H1 (cell line): Measurements from ENCODE around the gene SEC61A1. TPM values are rescaled to one million over a fixed set of nuclear protein-coding genes. Genes with fewer than 3 reads are reported as not detected.

Experiments used
- CTCF ChIA-PET: fragments of 300-600 bp; sonication (Branson Sonifier 250); formaldehyde crosslinking; loops from one replicate; lab custom pipeline; 2021; ENCODE audit not compliant: partially characterized antibody; lab: Charles Lee
- POLR2A ChIA-PET: fragments of 300-600 bp; sonication (Branson Sonifier 250); formaldehyde crosslinking; loops from one replicate; lab custom pipeline; 2021; ENCODE audit warnings: inconsistent platforms; ENCODE audit not compliant: partially characterized antibody; lab: Charles Lee
- DNase-seq, 2 experiments: peaks; one replicate each; pipeline versions ENCODE4 v3.0.0 to v3.0.0-alpha.2; 2010 to 2022; ENCODE audit warnings: low spot score in 2 of 2, low read depth in 1 of 2, mixed read lengths in 1 of 2
- FAIRE-seq: peaks from 2 replicates; lab custom pipeline; 2011; peaks lifted over from hg19 to GRCh38; lab: Jason Lieb, UNC
- H2AFZ ChIP-seq: 2 replicates; pipeline ENCODE4 v1.8.1; 2012; ENCODE audit warnings: low read length, inconsistent platforms
- H2AK5ac ChIP-seq: 2 replicates; pipeline ENCODE4 v1.6.1; 2013; ENCODE audit warnings: low read depth, low read length
- H2BK120ac ChIP-seq: replicated peaks from 2 replicates; pipeline ENCODE3; 2013; ENCODE audit warnings: low read depth, low read length, inconsistent platforms
- H2BK12ac ChIP-seq: 2 replicates; pipeline ENCODE4 v1.6.1; 2013; ENCODE audit warnings: low read depth, low read length
- H2BK15ac ChIP-seq: 2 replicates; pipeline ENCODE4 v1.6.1; 2013; ENCODE audit warnings: low read length
- H2BK20ac ChIP-seq: 2 replicates; pipeline ENCODE4 v1.6.1; 2013; ENCODE audit warnings: low read length
- H2BK5ac ChIP-seq: 2 replicates; pipeline ENCODE4 v1.6.1; 2013; ENCODE audit warnings: low read depth, low read length
- H3K14ac ChIP-seq: 2 replicates; pipeline ENCODE4 v1.6.1; 2013; ENCODE audit warnings: inconsistent platforms; ENCODE audit not compliant: insufficient read length
- H3K18ac ChIP-seq: 2 replicates; pipeline ENCODE4 v1.6.1; 2013; ENCODE audit warnings: low read length; ENCODE audit errors: extremely low read depth
- H3K23ac ChIP-seq: 2 replicates; pipeline ENCODE4 v1.6.1; 2013; ENCODE audit warnings: inconsistent platforms; ENCODE audit not compliant: insufficient read length
- H3K23me2 ChIP-seq: 2 replicates; pipeline ENCODE4 v1.6.1; 2013; ENCODE audit warnings: low read depth, low read length
- H3K27ac ChIP-seq: 2 replicates; pipeline ENCODE4 v1.6.1; 2011; ENCODE audit warnings: low read depth, low read length, inconsistent platforms
- H3K27me3 ChIP-seq, 4 experiments: replicated peaks in 1 of 4; 1 replicate in 1 of 4; 2 replicates in 3 of 4; pipeline versions ENCODE4 v1.6.1 to v1.8.1; 2011 to 2013; ENCODE audit warnings: low read length in 3 of 4, mild to moderate bottlenecking in 3 of 4, inconsistent platforms in 2 of 4, mixed read lengths in 2 of 4, moderate library complexity in 1 of 4; ENCODE audit not compliant: control insufficient read depth in 3 of 4, insufficient read depth in 3 of 4; ENCODE audit errors: extremely low read depth in 1 of 4
- H3K36me3 ChIP-seq, 4 experiments: 2 replicates each; pipeline versions ENCODE4 v1.6.1 to v1.8.1; 2011 to 2013; ENCODE audit warnings: mild to moderate bottlenecking in 4 of 4, low read length in 3 of 4, moderate library complexity in 2 of 4, control low read depth in 1 of 4, inconsistent platforms in 1 of 4; ENCODE audit not compliant: insufficient read depth in 4 of 4, control insufficient read depth in 2 of 4
- H3K4ac ChIP-seq: replicated peaks from 2 replicates; pipeline ENCODE3; 2013; ENCODE audit warnings: low read length, low read depth, mixed read lengths, inconsistent platforms; ENCODE audit not compliant: insufficient read length
- H3K4me1 ChIP-seq, 4 experiments: replicated peaks in 1 of 4; 1 replicate in 1 of 4; 2 replicates in 3 of 4; pipeline versions ENCODE4 v1.6.1 to v1.8.1; 2011 to 2013; ENCODE audit warnings: low read length in 3 of 4, inconsistent platforms in 2 of 4, mixed read lengths in 1 of 4; ENCODE audit not compliant: insufficient read depth in 4 of 4, control insufficient read depth in 3 of 4
- H3K4me2 ChIP-seq, 2 experiments: 2 replicates each; pipeline versions ENCODE4 v1.6.1 to v1.8.1; 2011 to 2013; ENCODE audit warnings: low read depth in 2 of 2, low read length in 2 of 2, control low read depth in 1 of 2, inconsistent platforms in 1 of 2, mild to moderate bottlenecking in 1 of 2; ENCODE audit not compliant: insufficient read depth in 1 of 2
- H3K4me3 ChIP-seq, 4 experiments: fragments of 200-600, 300-600 bp in 1 of 4; sonication (generic), shearing (Covaris generic), sonication (Bioruptor Twin) in 1 of 4; 2 replicates each; pipeline versions ENCODE4 v1.5.1 to v1.8.1; 2011 to 2016; ENCODE audit warnings: low read length in 4 of 4, low read depth in 3 of 4, control low read depth in 2 of 4, inconsistent platforms in 2 of 4, mild to moderate bottlenecking in 2 of 4, mixed read lengths in 1 of 4, moderate library complexity in 1 of 4; ENCODE audit not compliant: insufficient read depth in 2 of 4; ENCODE audit errors: extremely low read depth in 1 of 4
- H3K56ac ChIP-seq: replicated peaks from 2 replicates; pipeline ENCODE3; 2013; ENCODE audit warnings: low read depth, mild to moderate bottlenecking, mixed read lengths, low read length, inconsistent platforms; ENCODE audit not compliant: insufficient read length
- H3K79me1 ChIP-seq: 2 replicates; pipeline ENCODE4 v1.6.1; 2013; ENCODE audit warnings: low read depth, low read length, control low read depth
- H3K79me2 ChIP-seq, 2 experiments: 2 replicates each; pipeline versions ENCODE4 v1.6.1 to v1.8.1; 2012 to 2013; ENCODE audit warnings: low read length in 2 of 2, mild to moderate bottlenecking in 2 of 2, inconsistent platforms in 1 of 2; ENCODE audit not compliant: insufficient read depth in 2 of 2, control insufficient read depth in 1 of 2
- H3K9ac ChIP-seq, 4 experiments: replicated peaks in 1 of 4; 1 replicate in 1 of 4; 2 replicates in 3 of 4; pipeline versions ENCODE4 v1.6.1 to v1.8.1; 2011 to 2013; ENCODE audit warnings: low read depth in 3 of 4, low read length in 3 of 4, control low read depth in 2 of 4, mild to moderate bottlenecking in 2 of 4, moderate library complexity in 2 of 4, inconsistent platforms in 1 of 4; ENCODE audit errors: extremely low read depth in 1 of 4
- H3K9me3 ChIP-seq, 2 experiments: 2 replicates each; pipeline versions ENCODE4 v1.6.1 to v1.8.1; 2012 to 2013; ENCODE audit warnings: mild to moderate bottlenecking in 2 of 2, moderate library complexity in 2 of 2, control low read depth in 1 of 2, inconsistent platforms in 1 of 2, low read depth in 1 of 2, low read length in 1 of 2, mixed read lengths in 1 of 2; ENCODE audit not compliant: insufficient read depth in 2 of 2
- H4K20me1 ChIP-seq, 2 experiments: replicated peaks in 1 of 2; 2 replicates each; pipeline versions ENCODE3 to v1.8.1; 2011 to 2013; ENCODE audit warnings: inconsistent platforms in 2 of 2, low read length in 2 of 2, mild to moderate bottlenecking in 1 of 2; ENCODE audit not compliant: insufficient read depth in 2 of 2, control insufficient read depth in 1 of 2
- H4K5ac ChIP-seq: 2 replicates; pipeline ENCODE4 v1.6.1; 2013; ENCODE audit warnings: low read length, low read depth, mixed read lengths, inconsistent platforms; ENCODE audit not compliant: insufficient read length
- H4K8ac ChIP-seq: 2 replicates; pipeline ENCODE4 v1.8.0; 2013; ENCODE audit warnings: mild to moderate bottlenecking, moderate library complexity, low read length, inconsistent platforms; ENCODE audit not compliant: insufficient read depth; ENCODE audit errors: extremely low read depth
- H4K91ac ChIP-seq: replicated peaks from 2 replicates; pipeline ENCODE3; 2013; ENCODE audit warnings: low read length, mixed read lengths, inconsistent platforms; ENCODE audit not compliant: insufficient read length
- CREB1 ChIP-seq: IDR thresholded peaks from 2 replicates; pipeline ENCODE4 v1.6.1; 2012; ENCODE audit warnings: inconsistent platforms
- EP300 ChIP-seq, 2 experiments: IDR thresholded peaks; 1 replicate in 1 of 2; 2 replicates in 1 of 2; pipeline ENCODE4 v1.6.1; 2011 to 2012; ENCODE audit warnings: low read depth in 2 of 2, low read length in 2 of 2, mild to moderate bottlenecking in 2 of 2, borderline replicate concordance in 1 of 2, inconsistent platforms in 1 of 2, moderate library complexity in 1 of 2
- EZH2 ChIP-seq: fragments of 200-600 bp; sonication (generic); IDR thresholded peaks from 2 replicates; pipeline ENCODE4 v1.7.1; 2012; ENCODE audit warnings: low read depth, mild to moderate bottlenecking, moderate library complexity, low read length, inconsistent platforms; ENCODE audit not compliant: severe bottlenecking
- JUND ChIP-seq: IDR thresholded peaks from 2 replicates; pipeline ENCODE4 v1.6.1; 2011; ENCODE audit warnings: mild to moderate bottlenecking, improper control_type of control experiment, low read length
- RBBP5 ChIP-seq: IDR thresholded peaks from 2 replicates; pipeline ENCODE4 v1.7.1; 2012; ENCODE audit warnings: low read depth, mild to moderate bottlenecking, inconsistent platforms, low read length, moderate library complexity, borderline replicate concordance
- YY1 ChIP-seq: IDR thresholded peaks from 2 replicates; pipeline ENCODE4 v1.6.1; 2011; ENCODE audit warnings: low read depth, mild to moderate bottlenecking, low read length
- WGBS, 2 experiments: shearing (Covaris generic) in 1 of 2; methylation state at CpG; one replicate each; pipeline versions ENCODE4 v1.1.6 to v1.1.7; 2013 to 2015; ENCODE audit warnings: low lambda C conversion rate in 2 of 2, mixed read lengths in 2 of 2, inconsistent platforms in 1 of 2, low coverage in 1 of 2, missing lambda C conversion rate in 1 of 2; ENCODE audit not compliant: insufficient replicate concordance in 2 of 2, insufficient coverage in 1 of 2, insufficient read length in 1 of 2; ENCODE audit errors: extremely low coverage in 1 of 2, missing lambda C conversion rate in 1 of 2; 5-methylcytosine and 5-hydroxymethylcytosine counted together
- polyA plus RNA-seq, 7 experiments: library from polyadenylated mRNA; depleted of rRNA in 3 of 7; stranded (reverse) in 5 of 7; unstranded in 2 of 7; fragments of >200 nt in 5 of 7; fragments of 200-250 nt in 2 of 7; gene quantifications; 1 replicate in 5 of 7; 2 replicates in 1 of 7; 4 replicates in 1 of 7; pipeline versions ENCODE4 v1.2.1 to v1.2.3, GENCODE V29; 2011 to 2013; ENCODE audit warnings: missing spikeins in 2 of 7, mixed read lengths in 2 of 7
- total RNA-seq: library from RNA; stranded (reverse); fragmentation: NEBNext Ultra II Directional; extraction: Animal tissue kit (Norgen Biotek cat#: 25700); gene quantifications from 2 replicates; pipeline ENCODE4 v1.2.1, GENCODE V29; 2021

SEC61A1 gene
- total and polyA plus RNA-seq, 2 of the 8 experiments (the other 6 are each of a cell fraction or from before 2014, with no cell fraction given) = 133 to 165 TPM

- Histone ChIP-seq H3K23me2 (peaks cover 9% of the 10 kb centered on the region; the same call in 1 of the 2 replicates), H3K9ac (no peak overlapping the region), H4K91ac (no peak overlapping the region), H3K36me3 (peaks cover 3 to 34% (median 13%) of the 10 kb centered on the region in 4 experiments), H3K27ac (no peak overlapping the region), H2AFZ (no peak overlapping the region), H3K23ac (no peak overlapping the region), H2AK5ac (no peak overlapping the region), H4K5ac (no peak overlapping the region), H3K27me3 (peaks cover 0 to 9% (median 4%) of the 10 kb centered on the region in 4 experiments; a peak in 5 of 7 replicates), H3K56ac (no peak overlapping the region), H3K4me1 (peaks cover 5 to 22% (median 14%) of the 10 kb centered on the region in 4 experiments), H3K4me2 (peak overlapping the region; percentile 85 to 87), H3K4me3 (peak overlapping the region; percentile 8 to 62 (median 34)), H4K8ac (peak overlapping the region; percentile 31; the same call in 1 of the 2 replicates), H4K20me1 (peaks cover 17 to 33% of the 10 kb centered on the region in 2 experiments), H2BK12ac (no peak overlapping the region), H3K14ac (no peak overlapping the region), H2BK120ac (no peak overlapping the region), H3K18ac (no peak overlapping the region; the same call in 1 of the 2 replicates), H2BK20ac (no peak overlapping the region), H2BK5ac (no peak overlapping the region), H3K79me1 (0 out of 2 replicates have a peak, but pooled peaks cover 2% of the 10 kb centered on the region), H3K9me3 (no peaks in the 10 kb centered on the region), H2BK15ac (no peak overlapping the region), H3K79me2 (no peaks in the 10 kb centered on the region), H3K4ac (no peak overlapping the region)
- TF ChIP-seq EZH2 (no peak), YY1 (peak; percentile 15; the same call in 1 of the 2 replicates), RBBP5 (no peak), JUND (no peak), EP300 (IDR thresholded peaks at IDR 0.05; ENCODE audit: borderline replicate concordance in 1 of 2, low read depth in 2 of 2, low read length in 2 of 2) (no peak), CREB1 (peak; percentile 82)
- DNase-seq = no peak
- ChIA-PET CTCF (interaction anchor here (0.7 to 3.1 kb wide), 8 partner anchors 10 to 57 kb away, joined by 3 to 11 read pairs (median 4); partner anchors contain the start of gene RUVBL1), POLR2A (interaction anchor here (1.1 to 1.5 kb wide), 4 partner anchors 11 to 47 kb away, joined by 3 to 8 read pairs (median 4); partner anchors contain the start of gene RUVBL1)
- FAIRE-seq = no peak
- 10% methylated on average over 38 of the region's 79 CpGs; no CpG with 5 or more reads in 1 of the 2 experiments for WGBS, 2 experiments
Measured at GRCh38 chr3:128076483-128077201, 24.4 kb downstream of the SEC61A1 start.
